ENCODE data around the gene SIRT4. TPM values are rescaled to one million over a fixed set of nuclear protein-coding genes. Genes with fewer than 3 reads are reported as not detected.

The SIRT4 gene
- total and polyA plus RNA-seq, 2 of the 8 experiments (the other 6 are each of a cell fraction or from before 2014, with no cell fraction given): 3.8 to 4.1 TPM

DNA sequence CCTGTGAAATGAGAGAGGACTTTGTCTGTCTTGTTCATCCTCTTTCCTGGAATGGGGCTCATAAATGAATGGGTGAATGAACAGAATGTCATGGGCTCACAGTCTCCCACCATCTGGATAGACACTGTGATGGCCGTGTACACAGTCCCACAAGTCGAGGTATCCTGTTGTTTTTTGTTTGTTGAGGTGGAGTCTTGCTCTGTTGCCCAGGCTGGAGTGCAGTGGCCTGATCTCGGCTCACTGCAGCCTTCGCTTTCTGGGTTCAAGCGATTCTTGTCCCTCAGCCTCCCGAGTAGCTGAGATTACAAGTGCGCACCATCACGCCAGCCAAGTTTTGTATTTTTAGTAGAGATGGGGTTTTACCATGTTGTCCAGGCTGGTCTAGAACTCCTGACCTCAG lies 41.6 kb downstream of the SIRT4 start:
- Histone ChIP-seq H2BK120ac (replicated peaks; ENCODE audit: low read depth, low read length) (no peak overlapping the region), H3K27me3 (replicated peaks in 1 of 4; ENCODE audit: control insufficient read depth in 3 of 4, extremely low read depth in 1 of 4, insufficient read depth in 3 of 4, low read length in 3 of 4) (no peaks in the 10 kb centered on the region), H2BK12ac (ENCODE audit: low read depth, low read length) (no peak overlapping the region), H3K14ac (ENCODE audit: insufficient read length) (no peak overlapping the region), H2AK5ac (ENCODE audit: low read depth, low read length) (no peak overlapping the region), H3K4me1 (replicated peaks in 1 of 4; ENCODE audit: control insufficient read depth in 3 of 4, insufficient read depth in 4 of 4, low read length in 3 of 4) (peaks cover 0 to 9% (median 4%) of the 10 kb centered on the region in 4 experiments; a peak in 5 of 7 replicates), H2BK20ac (ENCODE audit: low read length) (no peak overlapping the region), H3K9ac (replicated peaks in 1 of 4; ENCODE audit: extremely low read depth in 1 of 4, low read depth in 3 of 4, low read length in 3 of 4) (no peak overlapping the region), H4K91ac (replicated peaks; ENCODE audit: insufficient read length, low read length) (no peak overlapping the region), H3K18ac (ENCODE audit: extremely low read depth, low read length) (no peak overlapping the region), H4K8ac (ENCODE audit: extremely low read depth, insufficient read depth, low read length) (no peak overlapping the region), H3K27ac (ENCODE audit: low read depth, low read length) (no peak overlapping the region), H2BK15ac (ENCODE audit: low read length) (no peak overlapping the region), H4K20me1 (replicated peaks in 1 of 2; ENCODE audit: control insufficient read depth in 1 of 2, insufficient read depth in 2 of 2, low read length in 2 of 2) (peaks cover 0 to 4% of the 10 kb centered on the region in 2 experiments), H3K4me3 (ENCODE audit: extremely low read depth in 1 of 4, insufficient read depth in 2 of 4, low read depth in 3 of 4, low read length in 4 of 4) (no peak overlapping the region), H3K4me2 (ENCODE audit: insufficient read depth in 1 of 2, low read depth in 2 of 2, low read length in 2 of 2) (no peak overlapping the region), H3K9me3 (ENCODE audit: insufficient read depth in 2 of 2, low read depth in 1 of 2, low read length in 1 of 2) (no peaks in the 10 kb centered on the region), H3K23me2 (ENCODE audit: low read depth, low read length) (no peaks in the 10 kb centered on the region), H3K79me1 (ENCODE audit: low read depth, low read length) (no peaks in the 10 kb centered on the region), H2BK5ac (ENCODE audit: low read depth, low read length) (no peak overlapping the region), H4K5ac (ENCODE audit: insufficient read length, low read depth, low read length) (no peak overlapping the region), H3K23ac (ENCODE audit: insufficient read length) (no peak overlapping the region), H3K56ac (replicated peaks; ENCODE audit: insufficient read length, low read depth, low read length) (no peak overlapping the region), H3K4ac (replicated peaks; ENCODE audit: insufficient read length, low read depth, low read length) (no peak overlapping the region), H2AFZ (ENCODE audit: low read length) (no peak overlapping the region), H3K79me2 (ENCODE audit: control insufficient read depth in 1 of 2, insufficient read depth in 2 of 2, low read length in 2 of 2) (no peaks in the 10 kb centered on the region), H3K36me3 (ENCODE audit: control insufficient read depth in 2 of 4, insufficient read depth in 4 of 4, low read length in 3 of 4) (peaks cover 8 to 43% (median 29%) of the 10 kb centered on the region in 4 experiments; a peak in 6 of 8 replicates)
- 94% methylated on average over 8 of the region's 8 CpGs; no CpG with 5 or more reads in 1 of the 2 experiments for WGBS, 2 experiments (ENCODE audit: extremely low coverage in 1 of 2, insufficient coverage in 1 of 2, insufficient read length in 1 of 2, insufficient replicate concordance in 2 of 2, low coverage in 1 of 2, low lambda C conversion rate in 2 of 2, missing lambda C conversion rate in 1 of 2)
- DNase-seq (ENCODE audit: low read depth in 1 of 2, low spot score in 2 of 2) (no peak), FAIRE-seq (no peak)
- CTCF ChIA-PET (ENCODE audit: partially characterized antibody): interaction anchor here (1.7 to 3.1 kb wide), 3 partner anchors 8 to 24 kb away, joined by 6 to 13 read pairs (median 6); no protein-coding TSS in a partner anchor
- POLR2A ChIA-PET (ENCODE audit: partially characterized antibody): interaction anchor here (1.5 to 2.9 kb wide), 3 partner anchors 8 to 103 kb away, joined by 5 to 13 read pairs (median 6); partner anchors contain the start of genes GATC and TRIAP1
- no peak for TF ChIP-seq RNF2 (IDR thresholded peaks at IDR 0.05; ENCODE audit: borderline replicate concordance, low read depth, low read length, missing control alignments, poor library complexity, severe bottlenecking)
- TF ChIP-seq HDAC6 (IDR thresholded peaks at IDR 0.05; ENCODE audit: low read depth, low read length): no peak
- TF ChIP-seq, protein P1, sequence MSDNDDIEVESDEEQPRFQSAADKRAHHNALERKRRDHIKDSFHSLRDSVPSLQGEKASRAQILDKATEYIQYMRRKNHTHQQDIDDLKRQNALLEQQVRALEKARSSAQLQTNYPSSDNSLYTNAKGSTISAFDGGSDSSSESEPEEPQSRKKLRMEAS (IDR thresholded peaks at IDR 0.05): no peak
- no peak for TF ChIP-seq SP2 (IDR thresholded peaks at IDR 0.05; ENCODE audit: low read length)
- no peak for TF ChIP-seq KDM4A (IDR thresholded peaks at IDR 0.05; ENCODE audit: low read depth, low read length, severe bottlenecking)
- TF ChIP-seq KDM5A (IDR thresholded peaks at IDR 0.05; ENCODE audit: low read length): no peak
- no peak for TF ChIP-seq CEBPB (IDR thresholded peaks at IDR 0.05; ENCODE audit: low read depth, low read length)
- TF ChIP-seq MAFK (IDR thresholded peaks at IDR 0.05; ENCODE audit: low read depth, low read length): no peak
- no peak for TF ChIP-seq ZNF274 (IDR thresholded peaks at IDR 0.05; ENCODE audit: borderline replicate concordance, extremely low read depth, low read length)
- TF ChIP-seq SUZ12 (IDR thresholded peaks at IDR 0.05; ENCODE audit: low read length): no peak
- TF ChIP-seq, protein P2, sequence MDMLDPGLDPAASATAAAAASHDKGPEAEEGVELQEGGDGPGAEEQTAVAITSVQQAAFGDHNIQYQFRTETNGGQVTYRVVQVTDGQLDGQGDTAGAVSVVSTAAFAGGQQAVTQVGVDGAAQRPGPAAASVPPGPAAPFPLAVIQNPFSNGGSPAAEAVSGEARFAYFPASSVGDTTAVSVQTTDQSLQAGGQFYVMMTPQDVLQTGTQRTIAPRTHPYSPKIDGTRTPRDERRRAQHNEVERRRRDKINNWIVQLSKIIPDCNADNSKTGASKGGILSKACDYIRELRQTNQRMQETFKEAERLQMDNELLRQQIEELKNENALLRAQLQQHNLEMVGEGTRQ (IDR thresholded peaks at IDR 0.05; ENCODE audit: low read length): no peak
- no peak for TF ChIP-seq TAF1 (IDR thresholded peaks at IDR 0.05; ENCODE audit: low read depth, low read length)
- TF ChIP-seq YY1 (IDR thresholded peaks at IDR 0.05; ENCODE audit: low read depth, low read length): no peak

All from H1 (cell line).